Calu3 (cell line): ENCODE data around the gene PTPRN2. TPM values are rescaled to one million over a fixed set of nuclear protein-coding genes. Genes with fewer than 3 reads are reported as not detected.
A peak's percentile ranks its signal among the peaks of the same experiment; 100 is the strongest.

Source experiments
- BruUV-seq: library from RNA; stranded (reverse); fragments of 400-500 nt; replicated peaks from 2 replicates; lab custom pipeline; 2021; lab: Mats Ljungman, UMichigan
- CTCF ChIA-PET: fragments of 300-600 bp; sonication (Branson Sonifier 250); formaldehyde crosslinking; loops from one replicate; lab custom pipeline; 2022; ENCODE audit warnings: antibody characterized with exemption; lab: Charles Lee
- DNase-seq: peaks from one replicate; pipeline ENCODE4 v3.0.0; 2022
- H3K27ac Mint-ChIP-seq: one replicate; pipeline ENCODE4 v1.8.0; 2022; ENCODE audit warnings: mixed read lengths; ENCODE audit not compliant: unreplicated experiment
- H3K27me3 Mint-ChIP-seq: one replicate; pipeline ENCODE4 v1.8.0; 2022; ENCODE audit warnings: mixed read lengths; ENCODE audit not compliant: unreplicated experiment
- H3K36me3 Mint-ChIP-seq: one replicate; pipeline ENCODE4 v1.8.0; 2022; ENCODE audit warnings: mild to moderate bottlenecking, moderate library complexity, mixed read lengths; ENCODE audit not compliant: insufficient read depth, unreplicated experiment
- H3K4me1 Mint-ChIP-seq: one replicate; pipeline ENCODE4 v1.8.0; 2022; ENCODE audit warnings: mild to moderate bottlenecking, low read depth, mixed read lengths; ENCODE audit not compliant: unreplicated experiment
- H3K4me3 Mint-ChIP-seq: one replicate; pipeline ENCODE4 v1.8.0; 2022; ENCODE audit warnings: mild to moderate bottlenecking, low read depth, moderate library complexity, mixed read lengths; ENCODE audit not compliant: unreplicated experiment
- H3K9me3 Mint-ChIP-seq: one replicate; pipeline ENCODE4 v1.8.0; 2022; ENCODE audit warnings: low read depth, mixed read lengths; ENCODE audit not compliant: unreplicated experiment
- intact Hi-C: fragments of 100-400 bp; cut with micrococcal nuclease; formaldehyde crosslinking; loops from one replicate; pipeline ENCODE4 v1.10.0; 2022; ENCODE audit not compliant: unreplicated experiment
- total RNA-seq: library from RNA; stranded (reverse); gene quantifications from 2 replicates; pipeline ENCODE4 v1.2.3, GENCODE V29; 2022
- TF ChIP-seq, protein P1 (sequence below): fragments of 200-600 bp; IDR thresholded peaks from one replicate; pipeline ENCODE4 v1.8.0; 2022; ENCODE audit warnings: antibody characterized with exemption; ENCODE audit not compliant: unreplicated experiment

The PTPRN2 gene
- total RNA-seq, 1 experiment from 2014 or later = 2.0 TPM

DNA sequence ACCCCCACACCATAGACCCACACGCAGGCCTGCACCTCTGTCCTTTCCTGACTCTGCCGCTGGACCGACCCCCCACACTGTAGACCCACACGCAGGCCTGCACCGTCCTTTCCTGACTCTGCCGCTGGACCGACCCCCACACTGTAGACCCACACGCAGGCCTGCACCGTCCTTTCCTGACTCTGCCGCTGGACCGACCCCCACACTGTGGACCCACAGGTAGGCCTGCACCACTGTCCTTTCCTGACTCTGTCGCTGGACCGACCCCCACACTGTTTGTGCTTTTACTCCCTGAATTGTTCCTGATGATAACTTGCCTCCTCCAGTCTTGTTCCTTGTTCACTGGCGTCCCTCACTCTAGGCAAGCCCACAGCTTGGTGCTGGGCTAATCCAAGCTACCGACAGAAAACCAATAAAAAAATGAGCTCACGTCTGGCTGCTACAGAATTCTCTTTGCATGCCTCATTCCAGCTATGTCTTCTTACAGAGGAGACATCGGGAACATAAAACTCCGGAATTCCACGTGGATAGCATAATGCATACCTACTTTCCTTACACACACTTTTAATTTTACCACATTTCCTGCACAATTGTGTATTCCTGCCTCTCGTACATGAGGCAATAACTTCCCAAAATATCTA is 494.3 kb downstream of the PTPRN2 start:
- no peaks in the 10 kb centered on the region for H3K4me1 Mint-ChIP-seq
- no peak for DNase-seq
- intact Hi-C loops = no loop called here
- H3K9me3 Mint-ChIP-seq = peaks cover 15% of the 10 kb centered on the region
- TF ChIP-seq, protein P1, sequence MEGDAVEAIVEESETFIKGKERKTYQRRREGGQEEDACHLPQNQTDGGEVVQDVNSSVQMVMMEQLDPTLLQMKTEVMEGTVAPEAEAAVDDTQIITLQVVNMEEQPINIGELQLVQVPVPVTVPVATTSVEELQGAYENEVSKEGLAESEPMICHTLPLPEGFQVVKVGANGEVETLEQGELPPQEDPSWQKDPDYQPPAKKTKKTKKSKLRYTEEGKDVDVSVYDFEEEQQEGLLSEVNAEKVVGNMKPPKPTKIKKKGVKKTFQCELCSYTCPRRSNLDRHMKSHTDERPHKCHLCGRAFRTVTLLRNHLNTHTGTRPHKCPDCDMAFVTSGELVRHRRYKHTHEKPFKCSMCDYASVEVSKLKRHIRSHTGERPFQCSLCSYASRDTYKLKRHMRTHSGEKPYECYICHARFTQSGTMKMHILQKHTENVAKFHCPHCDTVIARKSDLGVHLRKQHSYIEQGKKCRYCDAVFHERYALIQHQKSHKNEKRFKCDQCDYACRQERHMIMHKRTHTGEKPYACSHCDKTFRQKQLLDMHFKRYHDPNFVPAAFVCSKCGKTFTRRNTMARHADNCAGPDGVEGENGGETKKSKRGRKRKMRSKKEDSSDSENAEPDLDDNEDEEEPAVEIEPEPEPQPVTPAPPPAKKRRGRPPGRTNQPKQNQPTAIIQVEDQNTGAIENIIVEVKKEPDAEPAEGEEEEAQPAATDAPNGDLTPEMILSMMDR = no peak
- no peak overlapping the region for H3K27ac Mint-ChIP-seq
- BruUV-seq = no TSS peak
- no peak overlapping the region for H3K4me3 Mint-ChIP-seq
- peaks cover 3% of the 10 kb centered on the region for H3K36me3 Mint-ChIP-seq
- CTCF ChIA-PET = no interaction called here
- no peaks in the 10 kb centered on the region for H3K27me3 Mint-ChIP-seq

DNA sequence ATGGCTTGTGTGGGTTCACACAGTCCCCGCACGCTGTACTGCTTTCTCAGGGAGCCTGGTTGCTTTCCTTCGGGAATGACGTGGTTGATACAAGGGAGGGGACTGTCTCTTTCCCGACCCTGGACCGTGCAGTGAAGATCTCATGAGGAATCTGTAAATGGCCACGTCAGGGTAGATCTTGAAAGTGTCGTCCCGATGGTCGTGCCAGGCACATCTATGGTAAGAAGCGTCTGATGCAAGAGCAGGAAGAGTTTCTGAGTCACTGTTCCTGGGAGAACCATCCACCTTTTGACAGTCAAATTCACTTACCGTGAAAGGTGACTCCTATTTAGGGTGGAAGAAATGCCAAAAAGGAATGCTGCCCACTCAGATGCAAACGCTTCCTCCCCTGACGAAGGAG is 500.4 kb downstream of the PTPRN2 start:
- no peaks in the 10 kb centered on the region for H3K4me1 Mint-ChIP-seq
- peaks cover 21% of the 10 kb centered on the region for H3K9me3 Mint-ChIP-seq
- H3K36me3 Mint-ChIP-seq = peaks cover 5% of the 10 kb centered on the region
- H3K27ac Mint-ChIP-seq = no peak overlapping the region
- TF ChIP-seq, protein P1 = no peak
- intact Hi-C loops = no loop called here
- no peaks in the 10 kb centered on the region for H3K27me3 Mint-ChIP-seq
- DNase-seq = no peak
- BruUV-seq = no TSS peak
- CTCF ChIA-PET = no interaction called here
- H3K4me3 Mint-ChIP-seq = no peak overlapping the region

DNA sequence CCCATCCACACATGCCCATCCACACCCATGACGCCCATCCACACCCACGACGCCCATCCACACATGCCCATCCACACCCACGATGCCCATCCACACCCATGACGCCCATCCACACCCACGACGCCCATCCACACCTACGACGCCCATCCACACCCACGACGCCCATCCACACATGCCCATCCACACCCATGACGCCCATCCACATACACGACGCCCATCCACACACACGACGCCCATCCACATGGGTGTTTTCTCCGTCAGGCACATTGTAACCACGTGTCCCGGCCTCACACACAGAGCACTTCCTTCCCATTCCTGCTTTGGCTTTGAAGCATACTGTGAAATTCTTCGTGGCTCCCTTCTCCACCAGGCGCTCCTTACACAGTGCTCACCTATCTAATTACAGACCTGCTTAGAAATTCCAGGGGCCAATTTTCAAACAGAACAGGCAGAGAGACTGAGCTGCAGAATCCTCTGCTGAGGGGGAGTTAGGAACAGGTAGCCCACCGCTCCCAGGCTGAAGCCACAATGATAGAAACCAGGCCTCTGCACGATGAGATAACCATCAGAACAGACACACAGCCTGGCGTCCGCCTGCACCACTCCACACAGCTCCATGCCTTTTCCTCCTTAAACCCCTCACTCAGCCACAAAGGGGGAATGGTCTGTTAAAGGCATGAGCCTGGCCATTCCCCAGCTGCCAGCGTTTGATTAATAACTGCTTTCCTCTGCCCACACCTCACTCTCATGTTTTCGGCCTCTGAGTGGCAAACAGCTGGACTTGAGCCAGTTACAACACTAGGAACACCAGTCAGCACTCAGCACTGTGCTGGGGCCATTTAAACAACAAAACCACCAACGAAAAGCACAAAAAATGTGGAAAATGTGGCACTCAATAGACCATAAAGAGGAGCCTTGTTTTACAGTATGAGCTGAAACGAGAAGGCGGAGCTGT is 501.6 kb downstream of the PTPRN2 start:
- BruUV-seq = no TSS peak
- peak overlapping the region; percentile 19 for H3K27ac Mint-ChIP-seq
- no peaks in the 10 kb centered on the region for H3K27me3 Mint-ChIP-seq
- TF ChIP-seq, protein P1 = no peak
- peaks cover 5% of the 10 kb centered on the region for H3K36me3 Mint-ChIP-seq
- CTCF ChIA-PET = no interaction called here
- H3K4me3 Mint-ChIP-seq = no peak overlapping the region
- DNase-seq = no peak
- H3K9me3 Mint-ChIP-seq = peaks cover 23% of the 10 kb centered on the region
- no peaks in the 10 kb centered on the region for H3K4me1 Mint-ChIP-seq
- intact Hi-C loops = no loop called here

GRCh38 chr7:158084555-158084954 is 503.1 kb downstream of the PTPRN2 start:
- Mint-ChIP-seq H3K9me3 (peaks cover 17% of the 10 kb centered on the region), H3K4me3 (no peak overlapping the region), H3K4me1 (no peaks in the 10 kb centered on the region), H3K27ac (no peak overlapping the region), H3K36me3 (peaks cover 5% of the 10 kb centered on the region), H3K27me3 (no peaks in the 10 kb centered on the region)
- TF ChIP-seq, protein P1 = no peak
- DNase-seq = no peak
- CTCF ChIA-PET = no interaction called here
- intact Hi-C loops = no loop called here
- no TSS peak for BruUV-seq
